HepG2 (cell line): ENCODE measurements around the gene ANO9.

Experiments used
- BCL3 ChIP-seq: sonication (generic); formaldehyde crosslinking; IDR thresholded peaks from 2 replicates; pipeline ENCODE4 v1.5.1; 2020; ENCODE audit warnings: mild to moderate bottlenecking, missing genetic modification reagents, moderate library complexity
- CTCF ChIP-seq: sonication (generic); formaldehyde crosslinking; IDR thresholded peaks from 2 replicates; pipeline ENCODE4 v1.5.0; 2020; ENCODE audit warnings: mild to moderate bottlenecking, missing genetic modification reagents, moderate library complexity
- MAX ChIP-seq: IDR thresholded peaks from 2 replicates; pipeline ENCODE4 v1.6.1; 2012; ENCODE audit warnings: inconsistent platforms
- NR3C1 ChIP-seq: sonication (generic); formaldehyde crosslinking; IDR thresholded peaks from 2 replicates; pipeline ENCODE4 v1.4.0; 2020; ENCODE audit warnings: missing genetic modification reagents
- ZBTB26 ChIP-seq: IDR thresholded peaks from 2 replicates; pipeline ENCODE4 v1.6.1; 2016; ENCODE audit warnings: missing compliant biosample characterization, missing genetic modification reagents, borderline replicate concordance
- ZBTB42 ChIP-seq: sonication (generic); formaldehyde crosslinking; IDR thresholded peaks from 2 replicates; pipeline ENCODE4 v1.5.0; 2020; ENCODE audit warnings: mild to moderate bottlenecking, missing genetic modification reagents
- ZNF263 ChIP-seq: sonication (generic); formaldehyde crosslinking; IDR thresholded peaks from 2 replicates; pipeline ENCODE4 v1.4.0; 2020; ENCODE audit warnings: missing genetic modification reagents
- ZNF670 ChIP-seq: sonication (generic); formaldehyde crosslinking; IDR thresholded peaks from 2 replicates; pipeline ENCODE4 v1.8.0; 2022; ENCODE audit warnings: mild to moderate bottlenecking, missing genetic modification reagents, borderline replicate concordance

GRCh38 chr11:479311-479710 lies 37.5 kb upstream of the ANO9 start:
- TF ChIP-seq ZBTB42 (CRISPR knock-in tag) (no peak), ZNF670 (no peak), CTCF (CRISPR knock-in tag) (no peak), BCL3 (CRISPR knock-in tag) (no peak), ZBTB26 (CRISPR knock-in tag) (no peak), NR3C1 (CRISPR knock-in tag) (no peak), MAX (no peak), ZNF263 (no peak)
